Heart left ventricle (tissue), 13 donors: ENCODE results near the gene ESYT2.

ENCODE experiments used
- CTCF ChIP-seq, 12 donors: fragments of 200-600 bp; sonication (generic) in 4 of 12; IDR thresholded peaks; one replicate each; pipeline versions ENCODE4 v1.5.0 to v1.8.0; 2018 to 2022; ENCODE audit warnings: antibody characterized with exemption in 12 of 12, mild to moderate bottlenecking in 5 of 12
- POLR2A ChIP-seq, 2 donors: fragments of 450-650 bp; IDR thresholded peaks; one replicate each; pipeline ENCODE4 v1.6.1; 2017; ENCODE audit warnings: antibody characterized with exemption in 2 of 2, mild to moderate bottlenecking in 2 of 2, moderate library complexity in 2 of 2
- donor health status: ischemic (EF 13 %, LVEDD 7.1; RV severe dilation, severe dysfunction).
- donor health status: DM: no; HTN: yes; CAD: no.
- donor health status: DM: no; HTN: no; CAD: no.
- donor health status: ischemic (EF 25% LVEDD 6.9; RV normal size, moderate dysfunction).
- donor health status: ischemic (EF 25% LVEDD 5.7; RV mildly dilated, moderate dysfunction).
- donor health status: ischemic (EF 35%, LVEDD 5.7; RV mildly dilated, moderate dysfunction).
- donor health status: nonischemic (EF 11% LVEDD 7.7; RV severe dilation, severe dysfunction).
- donor health status: DM: yes; HTN: yes; CAD: no.
- donor health status: PGD.
- donor health status: ischemic (EF 29% LVEDD 5.4; RV normal size, mild dysfunction).
- donor health status: nonischemic (EF 23%, LVEDD 6.1; RV moderate dilation, normal function).

GRCh38 chr7:158783595-158783994, 45.7 kb downstream of the ESYT2 start:
- TF ChIP-seq CTCF (IDR thresholded peaks at IDR 0.05) (no peak), POLR2A (IDR thresholded peaks at IDR 0.05) (no peak)
